Astrocyte of the spinal cord (primary cell): ENCODE results near the gene GNG8.

Experiments used
- DNase-seq: peaks from one replicate; pipeline ENCODE4 v3.0.0; 2011; ENCODE audit warnings: low read depth, low spot score
- H3K4me3 ChIP-seq: 2 replicates; pipeline ENCODE4 v1.5.1; 2011; ENCODE audit warnings: low read depth, mild to moderate bottlenecking, low read length, moderate library complexity
- in situ Hi-C: cut with HindIII; loops from 2 replicates; pipeline ENCODE4 v1.10.0; 2017; ENCODE audit warnings: low sequenced_read_pairs
- TF ChIP-seq, protein P1 (sequence below): IDR thresholded peaks from 2 replicates; pipeline ENCODE4 v1.5.1; 2012; ENCODE audit warnings: low read depth, mild to moderate bottlenecking, low read length, inconsistent platforms

Gene GNG8

DNA sequence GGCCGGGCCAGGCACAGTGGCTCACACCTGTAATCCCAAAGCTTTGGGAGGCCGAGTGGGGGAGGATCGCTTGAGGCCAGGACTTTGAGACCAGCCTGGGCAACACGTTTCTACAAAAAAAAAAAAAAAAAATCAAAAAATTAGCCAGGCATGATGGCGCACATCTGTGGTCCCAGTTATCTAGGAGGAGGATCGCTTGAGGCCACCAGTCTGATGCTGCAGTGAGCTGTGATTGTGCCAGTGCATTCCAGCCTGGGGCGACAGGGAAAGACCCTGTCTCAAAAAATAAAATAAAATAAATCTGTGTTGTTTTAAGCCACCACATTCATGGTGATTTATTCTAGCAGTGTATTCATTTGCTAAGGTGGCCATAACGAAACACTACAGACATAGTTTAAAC lies 29.1 kb upstream of the GNG8 start:
- H3K4me3 ChIP-seq: no peak overlapping the region
- TF ChIP-seq, protein P1, sequence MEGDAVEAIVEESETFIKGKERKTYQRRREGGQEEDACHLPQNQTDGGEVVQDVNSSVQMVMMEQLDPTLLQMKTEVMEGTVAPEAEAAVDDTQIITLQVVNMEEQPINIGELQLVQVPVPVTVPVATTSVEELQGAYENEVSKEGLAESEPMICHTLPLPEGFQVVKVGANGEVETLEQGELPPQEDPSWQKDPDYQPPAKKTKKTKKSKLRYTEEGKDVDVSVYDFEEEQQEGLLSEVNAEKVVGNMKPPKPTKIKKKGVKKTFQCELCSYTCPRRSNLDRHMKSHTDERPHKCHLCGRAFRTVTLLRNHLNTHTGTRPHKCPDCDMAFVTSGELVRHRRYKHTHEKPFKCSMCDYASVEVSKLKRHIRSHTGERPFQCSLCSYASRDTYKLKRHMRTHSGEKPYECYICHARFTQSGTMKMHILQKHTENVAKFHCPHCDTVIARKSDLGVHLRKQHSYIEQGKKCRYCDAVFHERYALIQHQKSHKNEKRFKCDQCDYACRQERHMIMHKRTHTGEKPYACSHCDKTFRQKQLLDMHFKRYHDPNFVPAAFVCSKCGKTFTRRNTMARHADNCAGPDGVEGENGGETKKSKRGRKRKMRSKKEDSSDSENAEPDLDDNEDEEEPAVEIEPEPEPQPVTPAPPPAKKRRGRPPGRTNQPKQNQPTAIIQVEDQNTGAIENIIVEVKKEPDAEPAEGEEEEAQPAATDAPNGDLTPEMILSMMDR: no peak
- no peak for DNase-seq
- in situ Hi-C loops: no loop called here

DNA sequence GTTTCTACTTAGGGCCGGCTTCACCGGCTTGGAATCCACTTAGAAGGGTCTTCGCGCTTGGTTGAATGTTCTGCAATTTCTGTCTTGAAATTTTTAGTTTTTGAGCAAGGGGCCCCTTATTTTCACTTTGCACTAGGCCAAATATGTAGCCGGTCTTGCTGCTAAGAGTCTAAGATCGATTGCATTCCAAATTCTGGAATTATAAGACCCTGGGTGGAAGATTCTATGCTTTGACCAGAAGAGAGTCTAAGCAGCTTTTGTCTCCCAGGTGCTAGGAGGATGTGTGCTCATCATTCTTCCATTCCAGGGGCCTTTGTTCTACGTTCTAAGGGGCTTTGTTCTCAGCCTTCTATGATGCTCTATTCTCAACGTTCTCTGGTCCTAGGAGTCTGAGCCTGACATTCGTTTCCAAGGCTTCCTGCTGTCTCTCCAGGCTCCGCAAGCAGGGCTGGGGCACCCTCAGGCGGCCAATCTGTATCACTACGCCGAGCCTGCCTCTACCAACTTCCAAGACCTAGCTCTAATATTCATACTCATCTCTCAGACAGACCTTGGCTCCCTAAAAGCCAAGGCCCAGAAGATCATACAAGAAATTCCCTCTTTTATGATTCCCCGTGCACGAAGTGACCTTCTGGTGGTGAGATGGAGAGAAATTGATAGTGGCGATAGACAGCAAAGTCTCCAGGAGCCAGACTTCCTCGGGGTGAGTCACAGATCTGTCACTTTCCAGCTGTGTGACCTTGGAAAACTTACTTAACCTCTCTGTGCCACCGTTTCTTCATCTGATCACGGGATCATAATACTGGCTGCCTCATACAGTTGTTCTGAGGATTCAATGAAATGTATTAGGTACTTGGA lies 26.0 kb upstream of the GNG8 start:
- TF ChIP-seq, protein P1: peak; percentile 96
- in situ Hi-C loops: no loop called here
- H3K4me3 ChIP-seq: peak overlapping the region; percentile 43
- peak; percentile 91 for DNase-seq

DNA sequence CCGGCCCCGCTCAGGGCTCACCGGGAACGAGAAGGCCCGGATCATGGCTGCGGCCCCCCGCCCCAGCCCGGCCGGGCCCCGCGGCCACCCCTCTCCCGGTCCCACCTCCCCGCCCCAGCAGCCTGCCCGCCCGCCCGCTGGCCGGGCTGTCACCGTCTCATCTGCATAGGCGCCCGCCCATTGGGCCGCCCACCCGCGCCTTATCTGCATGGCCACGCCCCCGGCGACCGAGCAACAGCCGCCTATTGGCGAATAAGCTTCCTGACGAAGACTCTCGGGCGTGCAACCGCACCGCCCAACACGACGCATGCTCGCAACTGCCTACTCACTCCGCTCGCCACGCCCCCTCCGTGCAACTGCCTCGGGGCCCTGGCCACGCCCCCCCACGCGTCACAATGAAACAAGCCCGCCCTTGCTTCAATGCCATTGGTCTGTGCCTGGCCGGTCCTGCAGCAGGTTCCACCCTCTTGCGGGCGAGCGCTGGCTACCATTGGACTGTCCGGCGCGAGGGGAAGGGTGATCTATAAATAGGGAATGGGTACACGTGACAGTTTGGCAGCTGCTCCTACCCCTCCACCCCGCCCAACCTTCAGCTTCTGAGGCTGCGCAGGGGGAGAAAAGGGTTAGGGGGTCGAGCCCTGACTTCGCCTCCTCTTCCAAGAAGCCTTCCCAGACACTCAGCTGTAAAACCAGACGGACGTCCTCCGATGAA lies 25.2 kb upstream of the GNG8 start, which contains the start of gene DACT3:
Gene DACT3 (minus strand): TSS at position 163 of the 712 bp plus-strand sequence. CDS start 118 bp downstream, at position 45.
- TF ChIP-seq, protein P1: no peak
- in situ Hi-C loops: no loop called here
- DNase-seq: peak; percentile 100
- peak within 1 kb of the TSS; percentile 43 for H3K4me3 ChIP-seq

DNA sequence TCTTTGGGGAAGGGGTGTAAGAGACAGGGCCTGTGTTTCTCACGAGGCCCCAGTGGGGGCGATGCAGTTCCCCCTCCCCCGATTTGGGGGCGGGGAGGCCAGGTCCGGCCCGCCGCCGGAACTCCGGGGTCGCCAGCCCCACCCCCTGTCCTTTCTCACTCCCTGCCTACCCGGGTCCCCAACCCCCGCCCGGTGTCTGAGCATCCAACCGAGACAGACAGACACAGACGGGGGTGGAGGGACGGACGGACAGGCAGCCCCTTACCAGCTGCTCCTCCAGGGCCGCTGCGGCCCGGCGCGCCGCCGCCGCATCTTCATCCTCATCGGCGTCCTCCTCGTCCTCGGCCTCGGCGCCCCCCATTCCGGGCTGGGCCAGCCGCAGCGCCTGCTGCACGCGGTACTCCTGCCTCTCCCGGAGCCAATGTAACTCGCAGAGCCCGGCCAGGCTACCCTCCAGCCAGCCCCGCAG lies 24.6 kb upstream of the GNG8 start:
- in situ Hi-C loops: no loop called here
- no peak for DNase-seq
- TF ChIP-seq, protein P1: no peak
- peak overlapping the region; percentile 38 for H3K4me3 ChIP-seq

DNA sequence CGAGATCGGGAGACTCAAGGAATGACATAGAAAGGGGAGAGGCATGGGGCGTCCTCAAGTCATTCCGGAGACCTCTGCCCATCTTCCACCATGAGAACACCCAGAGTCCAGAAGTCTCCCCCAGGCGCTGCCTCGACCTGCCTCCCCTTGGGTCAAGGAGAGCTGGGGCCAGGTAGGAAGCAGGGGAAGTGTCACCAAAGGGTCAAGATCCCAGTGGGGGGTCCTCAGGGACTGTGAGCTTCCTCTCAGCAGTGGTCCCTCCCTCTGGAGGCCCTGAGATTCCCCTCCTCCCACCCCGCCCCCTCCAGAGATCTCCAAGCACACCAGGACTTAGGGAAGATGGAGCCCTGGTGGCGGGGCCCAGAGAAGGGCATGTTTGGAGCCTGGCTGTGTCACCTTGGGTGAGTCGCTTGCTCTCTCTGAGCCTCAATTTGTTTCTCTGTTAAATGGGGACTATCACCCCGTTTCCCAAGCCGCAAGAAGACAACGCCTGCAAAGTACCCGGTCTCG lies 24.1 kb upstream of the GNG8 start:
- in situ Hi-C loops: no loop called here
- DNase-seq: no peak
- peak overlapping the region; percentile 38 for H3K4me3 ChIP-seq
- TF ChIP-seq, protein P1: no peak

DNA sequence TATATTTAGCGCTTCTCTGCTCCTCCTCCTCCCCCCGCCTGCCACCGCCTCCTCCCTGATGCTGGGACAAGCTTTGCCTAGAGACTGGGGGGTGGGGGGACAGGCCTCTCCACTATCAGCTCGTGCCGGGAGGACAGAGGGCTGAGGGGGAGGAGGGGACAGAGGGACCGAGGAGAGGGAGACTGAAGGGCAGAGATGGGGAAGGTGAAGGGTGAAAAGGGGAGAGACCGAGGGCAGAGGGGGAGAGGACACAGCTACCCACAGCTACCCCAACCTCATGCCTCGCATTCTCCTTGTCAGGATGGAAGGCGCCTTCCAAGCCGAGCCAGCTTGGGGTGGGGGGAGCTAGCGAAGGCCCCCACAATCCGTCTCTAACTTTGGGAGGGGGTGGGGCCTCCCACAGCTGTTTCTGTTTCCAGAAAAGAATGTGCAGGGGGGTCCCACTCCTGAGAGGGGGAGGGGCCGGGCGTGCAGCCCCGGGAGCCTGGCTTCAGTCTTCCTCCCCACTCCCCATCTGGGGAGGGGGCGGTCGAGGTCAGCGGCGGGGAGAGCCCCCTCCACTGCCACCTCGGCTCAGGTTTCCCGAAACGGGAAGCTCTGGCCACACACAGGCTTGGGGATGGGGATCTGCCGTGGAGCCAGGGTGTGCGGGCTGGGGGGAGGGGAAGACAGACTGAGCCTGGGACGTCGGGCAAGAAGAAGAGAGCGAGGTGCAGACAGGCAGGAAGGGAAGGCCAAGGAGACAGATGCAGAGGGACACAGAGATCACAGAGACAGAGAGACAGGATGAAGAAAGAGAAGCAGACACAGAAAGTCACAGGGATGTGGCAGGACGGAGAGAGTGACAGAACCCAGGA lies 23.4 kb upstream of the GNG8 start:
- H3K4me3 ChIP-seq: peak overlapping the region; percentile 38
- no peak for DNase-seq
- in situ Hi-C loops: no loop called here
- TF ChIP-seq, protein P1: no peak
